ENCODE measurements around the gene PDZD4.

Gene PDZD4

DNA sequence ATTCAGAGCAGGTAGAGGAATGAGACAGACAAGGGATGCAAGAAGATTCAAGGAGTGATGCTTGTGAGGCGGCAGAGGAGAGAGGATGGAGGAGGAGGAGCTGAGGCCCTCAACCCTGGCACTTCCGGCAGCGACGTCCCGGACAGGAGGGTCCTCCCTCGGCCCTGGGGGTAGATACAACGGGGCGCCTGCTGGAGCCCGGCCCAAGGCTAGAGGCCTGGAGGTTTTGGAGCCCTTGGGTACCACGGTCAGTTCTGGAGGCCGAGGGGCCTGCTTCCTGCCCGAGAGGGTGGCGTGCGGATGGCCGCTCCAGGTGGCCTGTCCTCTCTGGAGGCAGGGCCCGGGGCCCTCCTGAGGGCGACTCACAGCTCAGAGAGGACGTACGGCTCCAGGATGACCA, 22.4 kb downstream of the PDZD4 start:
- Histone ChIP-seq H3K9ac (ENCODE audit: low read length) (no peak overlapping the region), H3K27me3 (ENCODE audit: insufficient read depth, low read length, poor library complexity) (no peaks in the 10 kb centered on the region), H3K18ac (ENCODE audit: low read length) (no peak overlapping the region), H4K8ac (ENCODE audit: low read depth, low read length) (no peak overlapping the region), H2BK15ac (replicated peaks; ENCODE audit: low read depth) (no peak overlapping the region), H3K56ac (ENCODE audit: low read length) (no peak overlapping the region), H2BK120ac (ENCODE audit: low read depth, low read length) (no peak overlapping the region), H3K79me1 (ENCODE audit: low read length) (no peaks in the 10 kb centered on the region), H3K4me1 (ENCODE audit: control insufficient read depth, low read depth, low read length) (no peaks in the 10 kb centered on the region), H3K79me2 (ENCODE audit: control insufficient read depth, insufficient read depth, low read length) (peaks cover 8% of the 10 kb centered on the region), H2AK5ac (ENCODE audit: low read length) (no peak overlapping the region), H3K4ac (ENCODE audit: low read depth, low read length) (no peak overlapping the region), H2BK5ac (ENCODE audit: low read length) (no peak overlapping the region), H3K23ac (ENCODE audit: low read length) (no peak overlapping the region), H3K27ac (ENCODE audit: low read depth, low read length) (no peak overlapping the region), H3K4me2 (ENCODE audit: low read length) (no peak overlapping the region), H4K5ac (ENCODE audit: low read length) (no peak overlapping the region), H3K36me3 (ENCODE audit: control insufficient read depth, insufficient read depth, low read length) (no peaks in the 10 kb centered on the region), H3K4me3 (ENCODE audit: low read length) (no peak overlapping the region)
- DNase-seq = no peak
- no CpG with 5 or more reads among the region's 19 CpGs for WGBS (ENCODE audit: extremely low coverage, insufficient coverage, low lambda C conversion rate)

DNA sequence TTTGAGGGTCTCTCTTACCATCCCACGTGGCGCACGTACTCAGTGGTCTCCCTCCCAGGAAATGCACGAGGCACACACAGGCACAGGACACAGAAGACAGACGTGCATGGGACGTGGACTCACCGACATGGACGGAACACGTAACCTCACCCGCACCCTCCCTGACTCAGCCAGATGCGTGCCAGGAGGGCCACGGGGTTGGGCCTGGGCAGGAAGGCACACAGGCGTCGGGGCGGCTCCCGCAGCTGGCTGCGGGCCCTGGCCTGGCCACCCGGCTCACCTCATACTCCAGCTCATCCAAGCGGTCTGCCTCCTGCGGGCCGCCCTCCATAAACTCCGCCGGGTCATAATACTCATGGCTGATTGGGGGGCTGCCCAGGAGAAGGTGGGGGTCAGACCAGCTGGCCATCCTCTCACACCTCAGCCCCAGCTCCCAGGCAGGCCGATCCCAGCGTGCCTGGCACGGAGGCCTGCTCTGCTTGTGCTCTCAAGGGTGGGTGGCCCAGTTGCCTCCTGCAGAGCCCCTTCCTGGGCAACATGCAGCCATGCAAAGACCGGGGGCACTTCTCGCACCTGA, 23.3 kb downstream of the PDZD4 start:
- H3K4me1 ChIP-seq (ENCODE audit: control insufficient read depth, low read depth, low read length) = no peaks in the 10 kb centered on the region

DNA sequence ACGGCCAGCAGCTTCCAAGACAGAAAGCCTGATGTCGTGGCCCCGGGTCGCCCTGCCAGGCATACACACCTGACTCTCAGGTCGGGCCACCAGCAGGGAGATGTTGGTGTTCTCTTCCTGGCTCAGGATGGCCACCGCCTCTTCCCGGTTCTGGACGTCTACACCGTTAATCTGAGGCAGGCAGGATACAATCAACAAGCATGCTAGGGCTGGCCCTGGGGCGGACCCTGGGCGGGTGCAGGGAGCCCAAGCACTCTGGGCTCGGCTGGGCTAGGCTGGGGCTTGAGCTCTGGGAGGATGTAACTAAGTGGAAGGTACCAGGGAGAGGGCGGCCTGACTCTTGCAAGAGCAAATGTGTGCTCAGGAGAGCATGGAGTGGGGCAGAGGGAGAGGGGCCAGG, 24.9 kb downstream of the PDZD4 start:
- no peaks in the 10 kb centered on the region for H3K36me3 ChIP-seq (ENCODE audit: control insufficient read depth, insufficient read depth, low read length)
- WGBS (ENCODE audit: extremely low coverage, insufficient coverage, low lambda C conversion rate) = no CpG with 5 or more reads among the region's 13 CpGs

More for the DNA sequence above, 23.3 kb downstream of the PDZD4 start:
- Histone ChIP-seq H4K8ac (ENCODE audit: low read depth, low read length) (no peak overlapping the region), H3K4ac (ENCODE audit: low read depth, low read length) (no peak overlapping the region), H4K5ac (ENCODE audit: low read length) (no peak overlapping the region), H2AK5ac (ENCODE audit: low read length) (no peak overlapping the region), H3K36me3 (ENCODE audit: control insufficient read depth, insufficient read depth, low read length) (no peaks in the 10 kb centered on the region), H3K79me2 (ENCODE audit: control insufficient read depth, insufficient read depth, low read length) (peaks cover 5% of the 10 kb centered on the region), H3K27me3 (ENCODE audit: insufficient read depth, low read length, poor library complexity) (no peaks in the 10 kb centered on the region), H3K4me2 (ENCODE audit: low read length) (no peak overlapping the region), H2BK120ac (ENCODE audit: low read depth, low read length) (no peak overlapping the region), H3K79me1 (ENCODE audit: low read length) (no peaks in the 10 kb centered on the region), H3K4me3 (ENCODE audit: low read length) (no peak overlapping the region), H3K18ac (ENCODE audit: low read length) (no peak overlapping the region), H2BK5ac (ENCODE audit: low read length) (no peak overlapping the region), H3K56ac (ENCODE audit: low read length) (no peak overlapping the region), H3K23ac (ENCODE audit: low read length) (no peak overlapping the region), H3K27ac (ENCODE audit: low read depth, low read length) (no peak overlapping the region), H3K9ac (ENCODE audit: low read length) (no peak overlapping the region), H2BK15ac (replicated peaks; ENCODE audit: low read depth) (no peak overlapping the region)
- WGBS (ENCODE audit: extremely low coverage, insufficient coverage, low lambda C conversion rate) = no CpG with 5 or more reads among the region's 28 CpGs
- no peak for DNase-seq

DNA sequence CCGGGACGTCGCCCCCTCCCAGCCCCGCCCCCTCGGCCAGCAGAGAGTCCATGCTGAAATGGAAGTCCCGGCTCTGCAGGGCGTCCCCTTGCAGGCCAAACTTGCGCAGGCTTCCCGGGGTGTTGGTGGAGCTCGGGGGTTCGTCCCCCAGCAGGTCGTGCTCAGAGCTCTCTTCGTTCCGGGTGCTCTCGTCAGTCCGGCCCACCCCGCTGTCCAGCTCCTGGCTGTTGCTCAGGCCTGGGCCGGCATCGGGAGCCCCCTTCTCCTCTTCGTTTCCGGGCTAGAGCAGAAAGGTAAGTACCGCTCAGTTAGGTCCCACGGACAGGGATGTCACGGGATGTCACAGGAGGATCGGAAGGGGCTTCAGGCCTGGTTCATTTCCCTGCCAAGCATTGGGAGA, 25.7 kb downstream of the PDZD4 start:
- no peak for DNase-seq
- H2AK5ac ChIP-seq (ENCODE audit: low read length) = no peak overlapping the region
- no peak overlapping the region for H2BK120ac ChIP-seq (ENCODE audit: low read depth, low read length)
- no peaks in the 10 kb centered on the region for H3K4me1 ChIP-seq (ENCODE audit: control insufficient read depth, low read depth, low read length)
- no CpG with 5 or more reads among the region's 25 CpGs for WGBS (ENCODE audit: extremely low coverage, insufficient coverage, low lambda C conversion rate)
- no peaks in the 10 kb centered on the region for H3K27me3 ChIP-seq (ENCODE audit: insufficient read depth, low read length, poor library complexity)
- no peak overlapping the region for H2BK5ac ChIP-seq (ENCODE audit: low read length)
- no peak overlapping the region for H4K8ac ChIP-seq (ENCODE audit: low read depth, low read length)
- H3K23ac ChIP-seq (ENCODE audit: low read length) = no peak overlapping the region
- H3K79me1 ChIP-seq (ENCODE audit: low read length) = no peaks in the 10 kb centered on the region
- H3K27ac ChIP-seq (ENCODE audit: low read depth, low read length) = no peak overlapping the region
- H3K4me3 ChIP-seq (ENCODE audit: low read length) = no peak overlapping the region
- H3K56ac ChIP-seq (ENCODE audit: low read length) = no peak overlapping the region
- H3K4me2 ChIP-seq (ENCODE audit: low read length) = no peak overlapping the region
- no peaks in the 10 kb centered on the region for H3K79me2 ChIP-seq (ENCODE audit: control insufficient read depth, insufficient read depth, low read length)
- no peak overlapping the region for H4K5ac ChIP-seq (ENCODE audit: low read length)
- H3K36me3 ChIP-seq (ENCODE audit: control insufficient read depth, insufficient read depth, low read length) = no peaks in the 10 kb centered on the region
- no peak overlapping the region for H2BK15ac ChIP-seq (replicated peaks; ENCODE audit: low read depth)
- H3K9ac ChIP-seq (ENCODE audit: low read length) = no peak overlapping the region
- no peak overlapping the region for H3K4ac ChIP-seq (ENCODE audit: low read depth, low read length)
- no peak overlapping the region for H3K18ac ChIP-seq (ENCODE audit: low read length)

More for the DNA sequence above, 24.9 kb downstream of the PDZD4 start:
- Histone ChIP-seq H3K18ac (ENCODE audit: low read length) (no peak overlapping the region), H3K56ac (ENCODE audit: low read length) (no peak overlapping the region), H3K9ac (ENCODE audit: low read length) (no peak overlapping the region), H4K8ac (ENCODE audit: low read depth, low read length) (no peak overlapping the region), H2BK5ac (ENCODE audit: low read length) (no peak overlapping the region), H3K23ac (ENCODE audit: low read length) (no peak overlapping the region), H3K79me2 (ENCODE audit: control insufficient read depth, insufficient read depth, low read length) (peaks cover 2% of the 10 kb centered on the region), H3K27me3 (ENCODE audit: insufficient read depth, low read length, poor library complexity) (no peaks in the 10 kb centered on the region), H3K4me2 (ENCODE audit: low read length) (no peak overlapping the region), H2AK5ac (ENCODE audit: low read length) (no peak overlapping the region), H3K79me1 (ENCODE audit: low read length) (no peaks in the 10 kb centered on the region), H2BK120ac (ENCODE audit: low read depth, low read length) (no peak overlapping the region), H3K4me3 (ENCODE audit: low read length) (no peak overlapping the region), H3K4ac (ENCODE audit: low read depth, low read length) (no peak overlapping the region), H2BK15ac (replicated peaks; ENCODE audit: low read depth) (no peak overlapping the region), H4K5ac (ENCODE audit: low read length) (no peak overlapping the region), H3K27ac (ENCODE audit: low read depth, low read length) (no peak overlapping the region), H3K4me1 (ENCODE audit: control insufficient read depth, low read depth, low read length) (no peaks in the 10 kb centered on the region)
- no peak for DNase-seq

DNA sequence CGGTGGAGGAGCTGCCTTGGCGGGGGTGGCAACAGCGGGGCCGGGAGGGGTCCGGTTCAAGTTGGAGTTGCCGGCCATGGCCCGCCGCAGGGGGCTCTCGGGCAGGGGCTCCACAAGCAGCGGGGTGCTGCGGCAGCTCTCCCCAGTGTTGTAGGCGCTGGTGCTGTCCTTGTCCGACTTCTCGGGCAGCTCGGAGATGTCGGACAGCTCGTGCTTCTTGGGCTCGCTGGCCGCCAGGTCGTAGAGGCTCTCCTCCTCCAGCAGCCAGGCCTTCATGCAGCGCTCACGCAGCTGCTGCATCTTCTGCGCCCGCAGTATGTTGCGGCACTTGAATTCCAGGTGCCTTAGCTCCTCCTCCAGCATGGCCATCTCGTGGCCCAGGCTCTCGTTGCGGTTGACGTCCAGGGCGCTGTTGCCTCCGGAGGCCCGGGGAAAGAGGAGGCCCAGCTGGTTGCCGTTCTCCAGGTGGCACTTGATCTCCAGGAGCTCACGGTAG, 26.2 kb downstream of the PDZD4 start:
- no CpG with 5 or more reads among the region's 34 CpGs for WGBS (ENCODE audit: extremely low coverage, insufficient coverage, low lambda C conversion rate)
- H3K27ac ChIP-seq (ENCODE audit: low read depth, low read length) = no peak overlapping the region
- H4K5ac ChIP-seq (ENCODE audit: low read length) = no peak overlapping the region
- no peak overlapping the region for H3K4me3 ChIP-seq (ENCODE audit: low read length)
- no peak for DNase-seq
- H3K4me1 ChIP-seq (ENCODE audit: control insufficient read depth, low read depth, low read length) = no peaks in the 10 kb centered on the region
- H3K56ac ChIP-seq (ENCODE audit: low read length) = no peak overlapping the region
- H3K4me2 ChIP-seq (ENCODE audit: low read length) = no peak overlapping the region
- no peaks in the 10 kb centered on the region for H3K27me3 ChIP-seq (ENCODE audit: insufficient read depth, low read length, poor library complexity)
- H2BK120ac ChIP-seq (ENCODE audit: low read depth, low read length) = no peak overlapping the region
- H2BK15ac ChIP-seq (replicated peaks; ENCODE audit: low read depth) = no peak overlapping the region
- H3K36me3 ChIP-seq (ENCODE audit: control insufficient read depth, insufficient read depth, low read length) = no peaks in the 10 kb centered on the region
- H2BK5ac ChIP-seq (ENCODE audit: low read length) = no peak overlapping the region
- no peak overlapping the region for H4K8ac ChIP-seq (ENCODE audit: low read depth, low read length)
- H2AK5ac ChIP-seq (ENCODE audit: low read length) = no peak overlapping the region
- H3K4ac ChIP-seq (ENCODE audit: low read depth, low read length) = no peak overlapping the region
- H3K79me2 ChIP-seq (ENCODE audit: control insufficient read depth, insufficient read depth, low read length) = no peaks in the 10 kb centered on the region
- H3K23ac ChIP-seq (ENCODE audit: low read length) = no peak overlapping the region
- no peak overlapping the region for H3K9ac ChIP-seq (ENCODE audit: low read length)
- H3K18ac ChIP-seq (ENCODE audit: low read length) = no peak overlapping the region
- no peaks in the 10 kb centered on the region for H3K79me1 ChIP-seq (ENCODE audit: low read length)
